Measurements from ENCODE around the gene AOPEP. TPM values are rescaled to one million over a fixed set of nuclear protein-coding genes. Genes with fewer than 3 reads are reported as not detected.

The AOPEP gene
- total and polyA plus RNA-seq, 4 donors, result 29.0 to 121 (median 60.0) TPM

DNA sequence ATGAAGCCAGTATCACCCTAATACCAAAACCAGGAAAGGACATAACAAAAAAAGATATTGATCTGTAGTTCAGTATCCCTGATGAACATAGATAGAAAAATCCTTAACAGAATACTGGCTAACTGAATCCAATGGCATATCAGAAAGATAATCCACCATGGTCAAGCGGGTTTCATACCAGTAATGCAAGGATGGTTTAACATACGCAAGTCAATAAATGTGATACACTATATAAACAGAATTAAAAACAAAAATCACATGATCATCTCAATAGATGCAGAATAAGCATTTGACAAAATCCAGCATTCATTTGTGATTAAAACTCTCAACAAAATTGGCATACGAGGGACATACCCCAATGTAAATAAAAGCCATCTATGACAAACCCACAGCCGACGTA is 110.9 kb downstream of the AOPEP start:
- ATAC-seq (ENCODE audit: insufficient read depth, low FRiP score) (no peak), DNase-seq (no peak)
- Histone ChIP-seq H3K9ac (ENCODE audit: insufficient read depth in 1 of 2, low read length in 2 of 2) (no peak overlapping the region), H3K27ac (ENCODE audit: low read depth in 1 of 2, low read length in 1 of 2) (no peak overlapping the region), H3K36me3 (ENCODE audit: control insufficient read depth in 4 of 4, insufficient read depth in 4 of 4, low read length in 4 of 4) (peaks cover 0 to 13% (median under 1%) of the 10 kb centered on the region in 4 donors), H3K4me1 (ENCODE audit: control insufficient read depth in 5 of 5, insufficient read depth in 5 of 5, low read length in 5 of 5) (no peaks in the 10 kb centered on the region), H3K27me3 (ENCODE audit: control insufficient read depth in 3 of 3, insufficient read depth in 3 of 3, low read length in 2 of 3) (no peaks in the 10 kb centered on the region), H3K4me3 (no peak overlapping the region), H3K9me3 (ENCODE audit: control insufficient read depth in 4 of 4, insufficient read depth in 3 of 4, low read length in 3 of 4) (peaks cover 0 to 2% (median under 1%) of the 10 kb centered on the region in 4 donors)
- WGBS, 2 donors, result 91 to 98% methylated on average over 5 of the region's 5 CpGs
- TF ChIP-seq, protein P1, sequence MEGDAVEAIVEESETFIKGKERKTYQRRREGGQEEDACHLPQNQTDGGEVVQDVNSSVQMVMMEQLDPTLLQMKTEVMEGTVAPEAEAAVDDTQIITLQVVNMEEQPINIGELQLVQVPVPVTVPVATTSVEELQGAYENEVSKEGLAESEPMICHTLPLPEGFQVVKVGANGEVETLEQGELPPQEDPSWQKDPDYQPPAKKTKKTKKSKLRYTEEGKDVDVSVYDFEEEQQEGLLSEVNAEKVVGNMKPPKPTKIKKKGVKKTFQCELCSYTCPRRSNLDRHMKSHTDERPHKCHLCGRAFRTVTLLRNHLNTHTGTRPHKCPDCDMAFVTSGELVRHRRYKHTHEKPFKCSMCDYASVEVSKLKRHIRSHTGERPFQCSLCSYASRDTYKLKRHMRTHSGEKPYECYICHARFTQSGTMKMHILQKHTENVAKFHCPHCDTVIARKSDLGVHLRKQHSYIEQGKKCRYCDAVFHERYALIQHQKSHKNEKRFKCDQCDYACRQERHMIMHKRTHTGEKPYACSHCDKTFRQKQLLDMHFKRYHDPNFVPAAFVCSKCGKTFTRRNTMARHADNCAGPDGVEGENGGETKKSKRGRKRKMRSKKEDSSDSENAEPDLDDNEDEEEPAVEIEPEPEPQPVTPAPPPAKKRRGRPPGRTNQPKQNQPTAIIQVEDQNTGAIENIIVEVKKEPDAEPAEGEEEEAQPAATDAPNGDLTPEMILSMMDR (IDR thresholded peaks at IDR 0.05; ENCODE audit: control extremely low read depth, extremely low read depth), result no peak

- Histone ChIP-seq H3K27me3 (ENCODE audit: control insufficient read depth in 3 of 3, insufficient read depth in 3 of 3, low read length in 2 of 3) (no peaks in the 10 kb centered on the region), H3K4me1 (ENCODE audit: control insufficient read depth in 5 of 5, insufficient read depth in 5 of 5, low read length in 5 of 5) (peaks cover 0 to 2% (median 0%) of the 10 kb centered on the region in 5 donors), H3K27ac (ENCODE audit: low read depth in 1 of 2, low read length in 1 of 2) (no peak overlapping the region), H3K36me3 (ENCODE audit: control insufficient read depth in 4 of 4, insufficient read depth in 4 of 4, low read length in 4 of 4) (peaks cover 0 to 13% (median under 1%) of the 10 kb centered on the region in 4 donors), H3K9me3 (ENCODE audit: control insufficient read depth in 4 of 4, insufficient read depth in 3 of 4, low read length in 3 of 4) (peaks cover 0 to 2% (median under 1%) of the 10 kb centered on the region in 4 donors), H3K9ac (ENCODE audit: insufficient read depth in 1 of 2, low read length in 2 of 2) (no peak overlapping the region), H3K4me3 (no peak overlapping the region)
- ATAC-seq (ENCODE audit: insufficient read depth, low FRiP score) (no peak), DNase-seq (no peak)
- TF ChIP-seq, protein P1 (IDR thresholded peaks at IDR 0.05; ENCODE audit: control extremely low read depth, extremely low read depth), result no peak
- WGBS, 2 donors, result 89 to 92% methylated on average over 1 of the region's 1 CpG
Measured at GRCh38 chr9:94839398-94839797, 112.9 kb downstream of the AOPEP start.

DNA sequence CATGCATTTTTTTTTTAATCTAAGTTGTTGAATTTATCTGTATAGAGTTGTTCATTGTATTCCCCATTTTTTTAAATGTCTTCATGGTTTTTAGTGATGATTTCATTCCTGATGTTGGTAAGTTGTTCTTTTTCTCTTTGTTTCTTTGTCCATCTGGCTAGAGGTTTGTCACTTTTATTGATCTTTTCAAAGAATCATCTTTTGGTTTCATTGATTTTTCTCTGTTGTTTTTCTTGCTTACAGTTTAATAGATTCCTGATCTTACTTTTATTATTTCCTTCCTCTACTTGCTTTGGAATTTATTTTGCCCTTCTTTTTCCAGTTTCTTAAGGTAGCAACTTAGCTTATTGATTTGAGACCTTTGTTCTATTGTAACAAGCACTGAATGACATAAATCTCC is 114.2 kb downstream of the AOPEP start:
- ATAC-seq (ENCODE audit: insufficient read depth, low FRiP score), result no peak
- DNase-seq, result no peak

More for the DNA sequence above, 114.2 kb downstream of the AOPEP start:
- Histone ChIP-seq H3K9ac (ENCODE audit: insufficient read depth in 1 of 2, low read length in 2 of 2) (no peak overlapping the region), H3K4me3 (no peak overlapping the region), H3K9me3 (ENCODE audit: control insufficient read depth in 4 of 4, insufficient read depth in 3 of 4, low read length in 3 of 4) (peaks cover 0 to 2% (median under 1%) of the 10 kb centered on the region in 4 donors), H3K27ac (ENCODE audit: low read depth in 1 of 2, low read length in 1 of 2) (no peak overlapping the region), H3K36me3 (ENCODE audit: control insufficient read depth in 4 of 4, insufficient read depth in 4 of 4, low read length in 4 of 4) (peaks cover 0 to 13% (median 0%) of the 10 kb centered on the region in 4 donors), H3K4me1 (ENCODE audit: control insufficient read depth in 5 of 5, insufficient read depth in 5 of 5, low read length in 5 of 5) (peaks cover 0 to 2% (median 0%) of the 10 kb centered on the region in 5 donors), H3K27me3 (ENCODE audit: control insufficient read depth in 3 of 3, insufficient read depth in 3 of 3, low read length in 2 of 3) (no peaks in the 10 kb centered on the region)
- TF ChIP-seq, protein P1 (IDR thresholded peaks at IDR 0.05; ENCODE audit: control extremely low read depth, extremely low read depth), result no peak
